ENCODE results near the gene ELMO3.

- TF ChIP-seq POLR2A (IDR thresholded peaks at IDR 0.05) (no peak), CTCF (IDR thresholded peaks at IDR 0.05) (no peak)
These were observed 5.1 kb downstream of the ELMO3 start for GRCh38 chr16:67204076-67204475.
